Measurements from ENCODE around the gene APELA.
"Not testable (repeated sequence)": the region's sequence is repeated elsewhere in the genome, so short reads cannot be mapped to it uniquely, and the experiment has no call there.

The APELA gene

DNA sequence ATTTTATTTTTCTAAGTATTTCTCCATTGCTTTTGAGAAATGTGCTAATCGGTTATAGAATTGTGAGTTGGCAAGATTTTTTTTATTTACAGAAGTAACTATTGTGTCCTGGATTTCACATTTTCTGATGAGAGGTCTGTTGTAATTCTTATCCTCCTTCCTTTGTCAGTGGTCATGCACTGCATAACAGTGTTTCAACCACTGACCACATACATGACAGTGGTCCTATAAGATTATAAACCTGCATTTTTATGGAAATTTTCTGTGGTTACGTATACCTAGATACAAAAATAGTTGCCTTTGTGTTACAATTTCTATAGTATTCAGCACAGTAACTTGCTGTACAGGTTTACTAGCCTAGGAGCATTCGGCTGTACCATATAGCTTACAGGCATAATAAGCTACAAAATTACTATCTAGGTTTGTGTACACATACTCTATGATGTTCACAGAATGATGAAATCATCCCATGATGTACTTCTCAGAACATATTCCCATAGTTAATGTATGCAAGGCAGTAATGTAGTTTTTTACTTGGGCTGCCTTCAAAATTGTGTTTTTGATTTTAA lies 47.8 kb downstream of the APELA start:
- FAIRE-seq: no peak

DNA sequence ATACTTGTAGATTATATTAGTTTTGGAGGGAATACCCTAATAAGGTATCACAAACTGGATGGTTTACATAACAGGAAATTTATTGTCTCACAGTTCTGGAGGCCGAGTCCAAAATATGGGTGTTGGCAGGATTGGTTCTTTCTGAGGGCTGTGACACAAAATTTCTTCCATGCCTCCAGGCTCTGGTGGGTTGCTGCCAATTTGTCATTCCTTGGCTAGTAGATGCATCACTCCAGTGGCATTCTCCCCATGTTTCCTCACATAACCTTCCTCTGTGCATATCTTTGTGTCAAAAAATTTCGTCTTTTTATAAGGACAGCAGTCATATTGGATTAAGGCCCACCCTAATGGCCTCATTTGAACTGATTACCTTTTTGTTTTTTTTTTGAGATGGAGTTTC lies 49.3 kb downstream of the APELA start:
- FAIRE-seq: no peak
- DNase-seq (ENCODE audit: low spot score): no peak

More for the DNA sequence above, 47.8 kb downstream of the APELA start:
- DNase-seq (ENCODE audit: low spot score): no peak

DNA sequence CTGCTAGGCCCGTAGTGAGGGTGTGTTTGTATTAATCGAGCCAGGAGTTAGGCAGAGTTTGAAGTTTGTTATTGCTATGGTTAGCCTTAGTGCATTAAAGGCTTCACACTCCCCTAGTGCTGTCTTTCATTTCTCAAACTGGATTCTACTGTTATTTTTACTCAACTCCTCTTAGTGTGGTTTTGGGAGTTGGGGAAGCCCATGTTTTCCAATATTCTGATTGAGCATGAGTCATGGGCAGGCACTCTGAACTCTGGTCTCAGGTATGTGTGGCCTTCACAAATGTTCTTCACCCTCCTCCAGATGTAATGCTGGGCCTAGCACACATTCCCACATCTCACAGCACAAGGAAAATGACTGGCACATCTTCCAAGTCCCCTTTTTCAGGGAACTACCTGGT lies 50.1 kb downstream of the APELA start:
- FAIRE-seq; DNase-seq (ENCODE audit: low spot score): not testable (repeated sequence)

DNA sequence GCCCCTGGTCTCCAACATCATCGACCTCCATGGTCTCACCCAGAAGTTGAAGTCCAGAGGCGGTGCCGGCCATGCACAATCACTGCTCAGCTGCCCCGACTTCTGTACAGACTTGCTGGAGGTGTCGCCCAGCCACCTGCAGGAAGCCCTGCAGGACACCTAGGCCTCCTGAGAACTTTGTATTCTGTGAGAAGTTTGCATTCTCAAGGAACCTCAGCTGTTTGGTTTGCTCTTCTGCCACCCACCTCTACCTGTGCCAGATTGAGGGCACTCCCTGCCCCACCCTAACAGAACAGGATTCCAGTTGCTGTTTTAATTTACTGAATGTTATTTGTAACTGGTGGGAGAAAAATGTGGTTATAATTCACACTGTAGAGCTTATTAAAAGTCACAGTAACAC lies 53.7 kb downstream of the APELA start:
- no peak for DNase-seq (ENCODE audit: low spot score)
- FAIRE-seq: no peak

DNA sequence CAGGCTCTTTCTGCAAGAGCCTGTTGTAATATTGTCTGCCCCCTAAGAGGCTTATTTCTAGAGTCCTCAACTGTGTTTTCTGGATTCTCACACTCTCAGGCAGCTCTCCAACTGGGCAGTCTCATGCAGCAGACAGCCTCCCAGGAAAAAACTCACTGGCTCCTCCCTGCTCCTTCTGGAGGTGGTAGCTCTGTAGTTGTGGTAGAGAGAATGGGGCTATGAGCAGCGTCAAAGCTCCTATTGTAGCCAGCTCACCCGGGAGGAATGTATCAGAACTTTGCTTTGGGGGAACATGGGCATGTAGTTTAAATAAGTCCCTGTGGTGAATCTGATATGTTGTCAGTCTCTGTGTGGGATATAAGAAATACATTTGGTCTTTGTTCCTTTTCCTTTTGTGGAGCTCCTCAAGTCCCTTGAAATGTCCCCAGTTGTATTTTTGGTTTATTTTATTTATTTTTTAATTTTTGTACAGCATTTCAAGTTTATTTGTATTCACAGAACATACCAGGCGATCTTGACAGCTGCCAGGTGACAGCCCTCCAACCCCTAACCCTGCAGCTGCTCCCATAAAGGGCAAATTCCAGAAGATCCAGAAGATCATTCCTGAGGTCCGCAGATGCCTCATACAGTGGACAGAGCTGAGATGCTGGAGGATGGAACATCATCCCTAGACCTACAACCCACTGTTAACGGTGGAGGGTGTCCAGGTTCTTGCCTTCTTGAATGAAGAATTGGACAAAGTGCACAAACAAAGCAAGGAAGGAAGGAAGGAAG lies 54.8 kb downstream of the APELA start:
- FAIRE-seq (no peak), DNase-seq (ENCODE audit: low spot score) (no peak)

DNA sequence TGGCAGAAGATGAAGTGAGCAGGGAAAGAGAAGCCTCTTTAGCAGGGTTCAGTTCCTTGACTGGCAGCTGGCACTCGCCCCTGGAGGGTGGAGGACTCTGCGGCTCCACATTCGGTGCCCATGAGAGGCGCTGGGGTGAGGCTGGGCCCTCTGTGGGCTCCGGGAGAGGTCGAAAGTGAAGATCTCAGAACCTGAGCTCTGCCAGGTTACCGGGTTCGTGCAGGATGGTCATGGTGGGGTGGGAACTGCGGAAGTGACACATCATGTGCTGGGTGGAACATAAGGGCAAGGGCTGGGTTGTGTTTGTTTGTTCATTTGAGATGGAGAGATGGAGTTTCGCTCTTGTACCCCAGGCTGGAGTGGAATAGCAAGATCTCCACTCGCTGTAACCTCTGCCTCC lies 56.3 kb downstream of the APELA start:
- DNase-seq (ENCODE audit: low spot score) (no peak), FAIRE-seq (no peak)

DNA sequence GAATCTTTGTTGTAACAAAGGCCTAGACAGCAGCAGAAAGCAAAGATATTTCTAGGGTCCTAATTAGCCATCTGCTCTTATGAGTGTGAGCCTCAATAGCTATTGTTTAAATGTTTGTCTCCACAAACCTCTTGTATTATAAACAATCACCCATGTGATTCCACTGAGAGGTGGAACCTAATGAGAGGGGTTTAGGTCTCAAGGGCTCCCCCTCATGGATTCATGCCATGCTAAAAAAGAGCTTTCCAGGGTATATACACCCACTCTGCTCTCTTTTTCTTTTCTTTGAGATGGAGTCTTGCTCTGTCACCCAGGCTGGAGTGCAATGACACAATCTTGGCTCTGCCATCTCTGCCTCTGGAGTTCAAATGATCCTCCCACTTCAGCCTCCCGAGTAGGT lies 58.4 kb downstream of the APELA start:
- FAIRE-seq (no peak), DNase-seq (ENCODE audit: low spot score) (no peak)

DNA sequence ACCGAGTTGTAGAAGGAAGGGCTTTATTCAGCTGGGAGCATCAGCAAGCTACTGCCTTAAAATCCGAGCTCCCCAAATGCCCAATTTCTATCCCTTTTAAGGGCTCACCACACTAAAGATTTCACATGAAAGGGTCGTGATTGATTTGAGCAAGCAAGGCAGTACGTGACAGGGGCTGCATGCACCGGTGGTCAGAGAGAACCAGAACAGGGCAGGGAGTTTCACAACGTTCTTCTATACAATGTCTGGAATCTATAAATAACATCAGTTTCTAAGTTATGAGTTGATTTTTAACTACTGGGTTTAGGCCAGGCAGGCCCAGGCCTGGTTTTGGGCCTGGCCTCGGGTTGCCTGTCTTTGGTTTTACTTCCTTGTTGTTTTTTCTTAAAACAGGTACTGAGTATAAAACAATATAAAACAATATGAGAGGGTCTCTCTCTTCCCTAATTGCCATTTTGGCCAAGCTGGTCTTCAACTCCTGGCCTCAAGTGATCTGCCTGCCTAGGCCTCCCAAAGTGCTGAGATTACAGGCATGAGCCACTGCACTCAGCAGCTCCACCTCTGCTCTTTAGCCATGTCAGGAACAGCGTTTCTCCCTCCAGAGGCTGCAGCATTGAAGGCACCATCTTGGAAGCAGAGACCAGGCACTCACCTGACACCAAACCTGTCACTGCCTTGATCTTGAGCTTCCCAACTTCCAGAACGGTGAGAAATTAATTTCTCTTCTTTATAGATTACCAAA lies 59.1 kb downstream of the APELA start:
- DNase-seq (ENCODE audit: low spot score); FAIRE-seq: not testable (repeated sequence)

DNA sequence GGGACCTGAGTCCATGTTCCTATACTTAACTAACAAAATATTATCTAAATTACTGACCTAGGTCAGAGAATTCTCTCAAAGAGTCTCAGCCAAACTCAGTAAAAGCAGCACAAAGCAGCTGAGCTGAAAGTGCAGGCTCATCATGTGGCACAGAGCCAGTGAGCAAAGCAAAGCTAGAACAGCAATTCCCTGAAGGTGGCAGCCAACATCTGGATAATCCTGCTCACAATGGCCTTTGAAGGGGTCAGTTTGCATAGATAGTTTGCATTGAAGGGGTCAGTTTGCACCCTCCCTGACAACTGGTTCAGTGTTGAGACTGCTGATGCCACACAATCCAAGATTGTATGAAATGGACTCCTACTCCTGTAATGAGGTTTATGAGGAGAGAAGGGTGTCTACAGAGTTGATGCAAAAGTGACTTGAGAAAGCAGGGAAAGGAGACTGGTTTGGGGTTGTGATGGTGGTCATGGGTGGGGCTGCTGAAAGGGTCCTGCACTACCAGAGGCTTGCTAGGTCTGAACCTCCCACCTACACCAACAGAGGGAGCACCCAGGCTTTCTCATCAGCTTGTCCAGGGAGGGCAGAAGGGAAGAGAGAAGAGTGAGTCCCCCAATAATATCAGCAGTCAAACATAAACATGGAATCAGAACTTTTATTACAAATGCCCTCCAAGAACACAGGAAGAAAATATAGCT lies 60.7 kb downstream of the APELA start:
- no peak for FAIRE-seq

DNA sequence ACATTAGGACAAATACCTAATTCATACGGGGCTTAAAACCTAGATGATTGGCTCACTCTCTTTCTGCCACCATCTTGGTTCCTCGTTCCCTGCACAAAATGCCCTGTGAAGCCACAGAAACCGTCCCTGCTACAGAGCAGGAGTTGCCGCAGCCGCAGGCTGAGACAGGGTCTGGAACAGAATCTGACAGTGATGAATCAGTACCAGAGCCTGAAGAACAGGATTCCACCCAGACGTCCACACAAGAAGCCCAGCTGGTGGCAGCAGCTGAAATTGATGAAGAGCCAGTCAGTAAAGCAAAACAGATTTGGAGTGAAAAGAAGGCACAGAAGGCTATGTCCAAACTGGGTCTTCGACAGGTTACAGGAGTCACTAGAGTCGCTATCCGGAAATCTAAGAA lies 66.2 kb downstream of the APELA start:
- no peak for FAIRE-seq
- DNase-seq (ENCODE audit: low spot score): no peak

More for the DNA sequence above, 60.7 kb downstream of the APELA start:
- DNase-seq (ENCODE audit: low spot score): no peak

DNA sequence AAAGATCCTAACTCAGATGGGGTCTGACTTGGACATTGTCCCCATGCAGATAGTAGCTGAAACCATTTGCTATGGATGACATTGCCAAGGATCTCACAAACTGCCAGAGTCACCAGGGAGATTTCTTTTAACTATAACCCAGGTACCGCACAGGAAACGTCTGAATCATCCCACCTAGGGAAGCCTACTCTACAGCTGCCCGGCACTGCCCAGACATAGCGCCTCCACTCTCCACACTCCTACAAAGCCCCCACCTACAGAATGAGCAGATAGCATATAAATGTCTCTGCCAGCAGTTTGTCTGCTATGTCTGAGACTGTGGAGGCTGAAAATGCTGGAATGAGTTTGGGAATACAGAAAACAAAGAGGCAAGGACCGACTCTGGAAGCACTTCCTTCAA lies 68.2 kb downstream of the APELA start:
- no peak for FAIRE-seq

DNA sequence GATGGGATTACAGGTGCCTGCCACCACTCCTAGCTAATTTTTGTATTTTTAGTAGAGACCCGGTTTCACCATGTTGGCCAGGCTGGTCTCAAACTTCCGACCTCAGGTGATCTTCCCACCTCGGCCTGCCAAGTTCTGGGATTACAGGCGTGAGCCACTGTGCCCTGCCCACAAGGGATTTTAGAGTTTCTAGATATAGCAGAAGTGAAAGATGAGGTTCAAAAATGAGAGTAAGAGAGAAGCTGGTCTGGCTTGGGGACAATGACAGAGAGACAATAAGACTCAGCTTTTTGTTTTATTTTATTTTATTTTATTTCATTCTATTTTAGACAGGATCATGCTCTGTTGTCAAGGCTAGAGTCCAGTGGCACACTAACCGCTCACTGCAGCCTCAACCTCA lies 69.8 kb downstream of the APELA start:
- FAIRE-seq: no peak
- DNase-seq (ENCODE audit: low spot score): no peak

More for the DNA sequence above, 68.2 kb downstream of the APELA start:
- no peak for DNase-seq (ENCODE audit: low spot score)
